ENCODE measurements around the gene PDE6B.
"Not testable (repeated sequence)": the region's sequence is repeated elsewhere in the genome, so short reads cannot be mapped to it uniquely, and the experiment has no call there.

The PDE6B gene

GRCh38 chr4:668219-668618, 42.8 kb downstream of the PDE6B start:
- DNase-seq: not testable (repeated sequence)

GRCh38 chr4:669806-670559, 44.6 kb downstream of the PDE6B start:
- DNase-seq: not testable (repeated sequence)

- DNase-seq: no peak
These were observed 46.4 kb downstream of the PDE6B start for GRCh38 chr4:671769-672168.

- DNase-seq: peak in 2 of 58 donors; percentile 37 to 48
These were observed 48.1 kb downstream of the PDE6B start for GRCh38 chr4:673349-674091.

- DNase-seq: peak; percentile 78 to 97 (median 94)
These were observed 49.0 kb downstream of the PDE6B start, which contains the start of the genes ATP5ME and MYL5 for GRCh38 chr4:674172-675035. Gene ATP5ME (minus strand): TSS chr4:674276. CDS start chr4:674247, 29 bp downstream. Gene MYL5 (plus strand): TSS chr4:674542. CDS start chr4:678027, 3,485 bp downstream.

- peak in 1 of 58 donors; percentile 42 for DNase-seq
These were observed 49.9 kb downstream of the PDE6B start for GRCh38 chr4:675036-675882.

GRCh38 chr4:675980-676870, 50.9 kb downstream of the PDE6B start:
- no peak for DNase-seq

- DNase-seq: no peak
These were observed 51.5 kb downstream of the PDE6B start for GRCh38 chr4:676871-677235.

- DNase-seq: peak in 6 of 58 donors; percentile 15 to 56 (median 38)
These were observed 52.3 kb downstream of the PDE6B start for GRCh38 chr4:677431-678293.

GRCh38 chr4:678331-679103, 53.1 kb downstream of the PDE6B start:
- DNase-seq: no peak

GRCh38 chr4:679104-679481, 53.7 kb downstream of the PDE6B start:
- DNase-seq: no peak

GRCh38 chr4:679629-680028, 54.3 kb downstream of the PDE6B start:
- no peak for DNase-seq

GRCh38 chr4:680091-680490, 54.7 kb downstream of the PDE6B start:
- no peak for DNase-seq

- no peak for DNase-seq
These were observed 55.2 kb downstream of the PDE6B start for GRCh38 chr4:680551-680927.

GRCh38 chr4:680928-681645, 55.7 kb downstream of the PDE6B start:
- DNase-seq: peak in 12 of 58 donors; percentile 22 to 72 (median 34)

GRCh38 chr4:681736-682451, 56.5 kb downstream of the PDE6B start:
- DNase-seq: no peak
